H1 (cell line): ENCODE data around the gene TRUB1. TPM values are rescaled to one million over a fixed set of nuclear protein-coding genes. Genes with fewer than 3 reads are reported as not detected.

Experiments
- CTCF ChIA-PET: fragments of 300-600 bp; sonication (Branson Sonifier 250); formaldehyde crosslinking; loops from one replicate; lab custom pipeline; 2021; ENCODE audit not compliant: partially characterized antibody; lab: Charles Lee
- POLR2A ChIA-PET: fragments of 300-600 bp; sonication (Branson Sonifier 250); formaldehyde crosslinking; loops from one replicate; lab custom pipeline; 2021; ENCODE audit warnings: inconsistent platforms; ENCODE audit not compliant: partially characterized antibody; lab: Charles Lee
- DNase-seq, 2 experiments: peaks; one replicate each; pipeline versions ENCODE4 v3.0.0 to v3.0.0-alpha.2; 2010 to 2022; ENCODE audit warnings: low spot score in 2 of 2, low read depth in 1 of 2, mixed read lengths in 1 of 2
- FAIRE-seq: peaks from 2 replicates; lab custom pipeline; 2011; peaks lifted over from hg19 to GRCh38; lab: Jason Lieb, UNC
- H2AFZ ChIP-seq: 2 replicates; pipeline ENCODE4 v1.8.1; 2012; ENCODE audit warnings: low read length, inconsistent platforms
- H2AK5ac ChIP-seq: 2 replicates; pipeline ENCODE4 v1.6.1; 2013; ENCODE audit warnings: low read depth, low read length
- H2BK120ac ChIP-seq: replicated peaks from 2 replicates; pipeline ENCODE3; 2013; ENCODE audit warnings: low read depth, low read length, inconsistent platforms
- H2BK12ac ChIP-seq: 2 replicates; pipeline ENCODE4 v1.6.1; 2013; ENCODE audit warnings: low read depth, low read length
- H2BK15ac ChIP-seq: 2 replicates; pipeline ENCODE4 v1.6.1; 2013; ENCODE audit warnings: low read length
- H2BK20ac ChIP-seq: 2 replicates; pipeline ENCODE4 v1.6.1; 2013; ENCODE audit warnings: low read length
- H2BK5ac ChIP-seq: 2 replicates; pipeline ENCODE4 v1.6.1; 2013; ENCODE audit warnings: low read depth, low read length
- H3K14ac ChIP-seq: 2 replicates; pipeline ENCODE4 v1.6.1; 2013; ENCODE audit warnings: inconsistent platforms; ENCODE audit not compliant: insufficient read length
- H3K18ac ChIP-seq: 2 replicates; pipeline ENCODE4 v1.6.1; 2013; ENCODE audit warnings: low read length; ENCODE audit errors: extremely low read depth
- H3K23ac ChIP-seq: 2 replicates; pipeline ENCODE4 v1.6.1; 2013; ENCODE audit warnings: inconsistent platforms; ENCODE audit not compliant: insufficient read length
- H3K23me2 ChIP-seq: 2 replicates; pipeline ENCODE4 v1.6.1; 2013; ENCODE audit warnings: low read depth, low read length
- H3K27ac ChIP-seq: 2 replicates; pipeline ENCODE4 v1.6.1; 2011; ENCODE audit warnings: low read depth, low read length, inconsistent platforms
- H3K27me3 ChIP-seq, 4 experiments: replicated peaks in 1 of 4; 1 replicate in 1 of 4; 2 replicates in 3 of 4; pipeline versions ENCODE4 v1.6.1 to v1.8.1; 2011 to 2013; ENCODE audit warnings: low read length in 3 of 4, mild to moderate bottlenecking in 3 of 4, inconsistent platforms in 2 of 4, mixed read lengths in 2 of 4, moderate library complexity in 1 of 4; ENCODE audit not compliant: control insufficient read depth in 3 of 4, insufficient read depth in 3 of 4; ENCODE audit errors: extremely low read depth in 1 of 4
- H3K36me3 ChIP-seq, 4 experiments: 2 replicates each; pipeline versions ENCODE4 v1.6.1 to v1.8.1; 2011 to 2013; ENCODE audit warnings: mild to moderate bottlenecking in 4 of 4, low read length in 3 of 4, moderate library complexity in 2 of 4, control low read depth in 1 of 4, inconsistent platforms in 1 of 4; ENCODE audit not compliant: insufficient read depth in 4 of 4, control insufficient read depth in 2 of 4
- H3K4ac ChIP-seq: replicated peaks from 2 replicates; pipeline ENCODE3; 2013; ENCODE audit warnings: low read length, low read depth, mixed read lengths, inconsistent platforms; ENCODE audit not compliant: insufficient read length
- H3K4me1 ChIP-seq, 4 experiments: replicated peaks in 1 of 4; 1 replicate in 1 of 4; 2 replicates in 3 of 4; pipeline versions ENCODE4 v1.6.1 to v1.8.1; 2011 to 2013; ENCODE audit warnings: low read length in 3 of 4, inconsistent platforms in 2 of 4, mixed read lengths in 1 of 4; ENCODE audit not compliant: insufficient read depth in 4 of 4, control insufficient read depth in 3 of 4
- H3K4me2 ChIP-seq, 2 experiments: 2 replicates each; pipeline versions ENCODE4 v1.6.1 to v1.8.1; 2011 to 2013; ENCODE audit warnings: low read depth in 2 of 2, low read length in 2 of 2, control low read depth in 1 of 2, inconsistent platforms in 1 of 2, mild to moderate bottlenecking in 1 of 2; ENCODE audit not compliant: insufficient read depth in 1 of 2
- H3K4me3 ChIP-seq, 4 experiments: fragments of 200-600, 300-600 bp in 1 of 4; sonication (generic), shearing (Covaris generic), sonication (Bioruptor Twin) in 1 of 4; 2 replicates each; pipeline versions ENCODE4 v1.5.1 to v1.8.1; 2011 to 2016; ENCODE audit warnings: low read length in 4 of 4, low read depth in 3 of 4, control low read depth in 2 of 4, inconsistent platforms in 2 of 4, mild to moderate bottlenecking in 2 of 4, mixed read lengths in 1 of 4, moderate library complexity in 1 of 4; ENCODE audit not compliant: insufficient read depth in 2 of 4; ENCODE audit errors: extremely low read depth in 1 of 4
- H3K56ac ChIP-seq: replicated peaks from 2 replicates; pipeline ENCODE3; 2013; ENCODE audit warnings: low read depth, mild to moderate bottlenecking, mixed read lengths, low read length, inconsistent platforms; ENCODE audit not compliant: insufficient read length
- H3K79me1 ChIP-seq: 2 replicates; pipeline ENCODE4 v1.6.1; 2013; ENCODE audit warnings: low read depth, low read length, control low read depth
- H3K79me2 ChIP-seq, 2 experiments: 2 replicates each; pipeline versions ENCODE4 v1.6.1 to v1.8.1; 2012 to 2013; ENCODE audit warnings: low read length in 2 of 2, mild to moderate bottlenecking in 2 of 2, inconsistent platforms in 1 of 2; ENCODE audit not compliant: insufficient read depth in 2 of 2, control insufficient read depth in 1 of 2
- H3K9ac ChIP-seq, 4 experiments: replicated peaks in 1 of 4; 1 replicate in 1 of 4; 2 replicates in 3 of 4; pipeline versions ENCODE4 v1.6.1 to v1.8.1; 2011 to 2013; ENCODE audit warnings: low read depth in 3 of 4, low read length in 3 of 4, control low read depth in 2 of 4, mild to moderate bottlenecking in 2 of 4, moderate library complexity in 2 of 4, inconsistent platforms in 1 of 4; ENCODE audit errors: extremely low read depth in 1 of 4
- H3K9me3 ChIP-seq, 2 experiments: 2 replicates each; pipeline versions ENCODE4 v1.6.1 to v1.8.1; 2012 to 2013; ENCODE audit warnings: mild to moderate bottlenecking in 2 of 2, moderate library complexity in 2 of 2, control low read depth in 1 of 2, inconsistent platforms in 1 of 2, low read depth in 1 of 2, low read length in 1 of 2, mixed read lengths in 1 of 2; ENCODE audit not compliant: insufficient read depth in 2 of 2
- H4K20me1 ChIP-seq, 2 experiments: replicated peaks in 1 of 2; 2 replicates each; pipeline versions ENCODE3 to v1.8.1; 2011 to 2013; ENCODE audit warnings: inconsistent platforms in 2 of 2, low read length in 2 of 2, mild to moderate bottlenecking in 1 of 2; ENCODE audit not compliant: insufficient read depth in 2 of 2, control insufficient read depth in 1 of 2
- H4K5ac ChIP-seq: 2 replicates; pipeline ENCODE4 v1.6.1; 2013; ENCODE audit warnings: low read length, low read depth, mixed read lengths, inconsistent platforms; ENCODE audit not compliant: insufficient read length
- H4K8ac ChIP-seq: 2 replicates; pipeline ENCODE4 v1.8.0; 2013; ENCODE audit warnings: mild to moderate bottlenecking, moderate library complexity, low read length, inconsistent platforms; ENCODE audit not compliant: insufficient read depth; ENCODE audit errors: extremely low read depth
- H4K91ac ChIP-seq: replicated peaks from 2 replicates; pipeline ENCODE3; 2013; ENCODE audit warnings: low read length, mixed read lengths, inconsistent platforms; ENCODE audit not compliant: insufficient read length
- CREB1 ChIP-seq: IDR thresholded peaks from 2 replicates; pipeline ENCODE4 v1.6.1; 2012; ENCODE audit warnings: inconsistent platforms
- EGR1 ChIP-seq: IDR thresholded peaks from 2 replicates; pipeline ENCODE4 v1.6.1; 2011; ENCODE audit warnings: low read depth, low read length, borderline replicate concordance
- RNF2 ChIP-seq: fragments of 200-900, 300-1000 bp; sonication (generic); IDR thresholded peaks from 2 replicates; pipeline ENCODE4 v1.7.1; 2016; ENCODE audit warnings: borderline replicate concordance, low read depth, mild to moderate bottlenecking, antibody characterized with exemption, low read length; ENCODE audit not compliant: poor library complexity, severe bottlenecking; ENCODE audit errors: missing control alignments
- SIX5 ChIP-seq: IDR thresholded peaks from 2 replicates; pipeline ENCODE4 v1.6.1; 2011; ENCODE audit warnings: mild to moderate bottlenecking, low read depth, low read length
- SRF ChIP-seq: IDR thresholded peaks from 2 replicates; pipeline ENCODE4 v1.6.1; 2011; ENCODE audit warnings: mild to moderate bottlenecking, low read depth, low read length, moderate library complexity
- USF2 ChIP-seq: IDR thresholded peaks from 2 replicates; pipeline ENCODE4 v1.6.1; 2011; ENCODE audit warnings: low read length, improper control_type of control experiment
- YY1 ChIP-seq: IDR thresholded peaks from 2 replicates; pipeline ENCODE4 v1.6.1; 2011; ENCODE audit warnings: low read depth, mild to moderate bottlenecking, low read length
- WGBS, 2 experiments: shearing (Covaris generic) in 1 of 2; methylation state at CpG; one replicate each; pipeline versions ENCODE4 v1.1.6 to v1.1.7; 2013 to 2015; ENCODE audit warnings: low lambda C conversion rate in 2 of 2, mixed read lengths in 2 of 2, inconsistent platforms in 1 of 2, low coverage in 1 of 2, missing lambda C conversion rate in 1 of 2; ENCODE audit not compliant: insufficient replicate concordance in 2 of 2, insufficient coverage in 1 of 2, insufficient read length in 1 of 2; ENCODE audit errors: extremely low coverage in 1 of 2, missing lambda C conversion rate in 1 of 2; 5-methylcytosine and 5-hydroxymethylcytosine counted together
- polyA plus RNA-seq, 7 experiments: library from polyadenylated mRNA; depleted of rRNA in 3 of 7; stranded (reverse) in 5 of 7; unstranded in 2 of 7; fragments of >200 nt in 5 of 7; fragments of 200-250 nt in 2 of 7; gene quantifications; 1 replicate in 5 of 7; 2 replicates in 1 of 7; 4 replicates in 1 of 7; pipeline versions ENCODE4 v1.2.1 to v1.2.3, GENCODE V29; 2011 to 2013; ENCODE audit warnings: missing spikeins in 2 of 7, mixed read lengths in 2 of 7
- total RNA-seq: library from RNA; stranded (reverse); fragmentation: NEBNext Ultra II Directional; extraction: Animal tissue kit (Norgen Biotek cat#: 25700); gene quantifications from 2 replicates; pipeline ENCODE4 v1.2.1, GENCODE V29; 2021
- TF ChIP-seq, protein P1 (sequence below): IDR thresholded peaks from 2 replicates; pipeline ENCODE4 v1.6.1; 2012; ENCODE audit warnings: inconsistent platforms

Gene TRUB1
- total and polyA plus RNA-seq, 2 of the 8 experiments (the other 6 are each of a cell fraction or from before 2014, with no cell fraction given), result 6.3 to 22.2 TPM

GRCh38 chr10:114963908-114964307 is 25.9 kb downstream of the TRUB1 start:
- CTCF ChIA-PET, result interaction anchor here (0.9 to 1.0 kb wide), 2 partner anchors 84 to 87 kb away, joined by 3 to 4 read pairs; no protein-coding TSS in a partner anchor
- 92% methylated on average over 4 of the region's 4 CpGs; no CpG with 5 or more reads in 1 of the 2 experiments for WGBS, 2 experiments
- POLR2A ChIA-PET, result interaction anchor here (1.8 kb wide), 1 partner anchor 26 kb away, joined by 6 read pairs; the partner anchor contains the start of gene TRUB1
- H2BK12ac ChIP-seq, result no peak overlapping the region
- H3K4me1 ChIP-seq, result no peaks in the 10 kb centered on the region
- H3K27ac ChIP-seq, result no peak overlapping the region
- H3K79me1 ChIP-seq, result peaks cover 3% of the 10 kb centered on the region; the same call in 1 of the 2 replicates
- peaks cover 4 to 70% of the 10 kb centered on the region in 2 experiments; a peak in 3 of 4 replicates for H3K79me2 ChIP-seq
- H3K18ac ChIP-seq, result no peak overlapping the region
- H3K4me2 ChIP-seq, result no peak overlapping the region
- no peak overlapping the region for H2AFZ ChIP-seq
- H2BK20ac ChIP-seq, result no peak overlapping the region
- H3K23ac ChIP-seq, result no peak overlapping the region
- FAIRE-seq (no peak), DNase-seq (no peak)
- H3K4ac ChIP-seq, result no peak overlapping the region
- H3K27me3 ChIP-seq, result no peaks in the 10 kb centered on the region
- no peak overlapping the region for H3K4me3 ChIP-seq
- H4K91ac ChIP-seq, result no peak overlapping the region
- no peak overlapping the region for H3K14ac ChIP-seq
- H3K9ac ChIP-seq, result no peak overlapping the region
- peaks cover 1 to 3% of the 10 kb centered on the region in 2 experiments for H4K20me1 ChIP-seq
- no peak overlapping the region for H2BK5ac ChIP-seq
- H4K5ac ChIP-seq, result no peak overlapping the region
- H4K8ac ChIP-seq, result no peak overlapping the region
- H2AK5ac ChIP-seq, result no peak overlapping the region
- no peak overlapping the region for H2BK120ac ChIP-seq
- H3K23me2 ChIP-seq, result no peaks in the 10 kb centered on the region
- H3K36me3 ChIP-seq, result peaks cover 0 to 4% (median 2%) of the 10 kb centered on the region in 4 experiments; a peak in 4 of 8 replicates
- no peaks in the 10 kb centered on the region for H3K9me3 ChIP-seq
- H3K56ac ChIP-seq, result no peak overlapping the region
- H2BK15ac ChIP-seq, result no peak overlapping the region
- no peak for TF ChIP-seq YY1
- TF ChIP-seq CREB1, result no peak
- no peak for TF ChIP-seq USF2
- TF ChIP-seq, protein P1, sequence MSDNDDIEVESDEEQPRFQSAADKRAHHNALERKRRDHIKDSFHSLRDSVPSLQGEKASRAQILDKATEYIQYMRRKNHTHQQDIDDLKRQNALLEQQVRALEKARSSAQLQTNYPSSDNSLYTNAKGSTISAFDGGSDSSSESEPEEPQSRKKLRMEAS, result no peak
- no peak for TF ChIP-seq SIX5
- TF ChIP-seq EGR1, result no peak
- no peak for TF ChIP-seq RNF2
- TF ChIP-seq SRF, result no peak
